AG09309 (cell line): ENCODE data around the gene GDI1.

Experiments used
- DNase-seq: peaks from one replicate; pipeline ENCODE4 v3.0.0-alpha.2; 2010; ENCODE audit warnings: low read depth
- H3K4me3 ChIP-seq: 2 replicates; pipeline ENCODE4 v1.5.1; 2011; ENCODE audit warnings: mild to moderate bottlenecking, low read depth, low read length, moderate library complexity; ENCODE audit not compliant: control insufficient read depth
- CTCF ChIP-seq: IDR thresholded peaks from 2 replicates; pipeline ENCODE4 v1.5.1; 2011; ENCODE audit warnings: mild to moderate bottlenecking, low read depth, low read length, inconsistent platforms; ENCODE audit not compliant: insufficient read depth, control insufficient read depth; ENCODE audit errors: missing control alignments

GDI1 gene

DNA sequence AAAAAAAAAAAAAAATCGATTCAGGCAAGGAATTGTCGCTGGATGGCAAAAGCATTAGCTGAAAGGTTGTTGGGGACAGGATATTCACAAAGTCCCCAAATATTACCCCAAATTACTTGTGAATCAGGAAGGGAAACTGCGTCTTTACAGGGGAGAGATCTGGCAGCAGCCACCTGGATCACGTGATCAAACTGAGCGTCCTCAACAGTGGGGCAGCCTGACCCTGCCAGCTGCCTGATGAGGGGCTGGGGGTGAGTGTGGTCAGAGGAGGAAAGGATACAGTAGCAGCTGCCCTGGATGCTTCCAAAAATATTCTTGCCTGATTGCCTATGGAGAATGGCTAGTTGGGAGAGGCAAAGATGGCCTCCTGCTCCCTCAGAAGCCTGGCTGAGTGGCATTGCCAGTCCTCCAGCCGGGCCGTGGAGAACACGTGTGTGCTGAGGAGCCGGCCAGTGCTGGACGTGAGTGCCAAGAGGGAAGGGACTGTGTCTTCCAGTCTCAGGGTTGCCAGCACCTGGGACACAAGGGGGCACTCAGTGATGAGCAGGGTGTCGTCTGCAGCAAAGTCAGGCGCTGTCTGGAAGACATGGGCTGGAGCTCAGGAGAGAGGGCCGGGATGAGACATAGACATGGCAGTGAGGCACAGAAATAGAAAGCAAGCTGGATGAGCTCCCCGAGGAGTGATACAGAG is 45.1 kb downstream of the GDI1 start:
- no peak for DNase-seq
- no peak for TF ChIP-seq CTCF
- no peak overlapping the region for H3K4me3 ChIP-seq

DNA sequence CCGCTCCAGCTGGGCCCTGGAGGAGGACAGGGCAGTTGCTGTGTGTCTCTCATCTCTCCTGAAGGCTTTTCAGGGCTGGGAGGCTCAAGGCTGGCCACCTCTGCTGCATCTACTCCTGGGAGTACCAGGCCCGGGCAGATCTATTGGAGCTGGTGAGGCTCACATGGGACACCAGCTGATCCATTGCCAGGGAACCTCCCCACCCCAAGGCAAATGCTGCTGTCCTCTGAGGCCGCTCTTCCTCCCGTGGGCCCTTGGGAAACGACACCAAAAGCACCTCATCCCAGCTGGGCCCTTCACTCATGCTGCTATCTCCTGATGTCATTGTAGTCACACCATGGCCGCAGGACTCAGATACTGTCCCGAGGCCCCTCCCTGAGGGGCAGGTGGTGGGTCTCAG is 45.8 kb downstream of the GDI1 start:
- DNase-seq: no peak
- TF ChIP-seq CTCF: no peak
- H3K4me3 ChIP-seq: no peak overlapping the region

DNA sequence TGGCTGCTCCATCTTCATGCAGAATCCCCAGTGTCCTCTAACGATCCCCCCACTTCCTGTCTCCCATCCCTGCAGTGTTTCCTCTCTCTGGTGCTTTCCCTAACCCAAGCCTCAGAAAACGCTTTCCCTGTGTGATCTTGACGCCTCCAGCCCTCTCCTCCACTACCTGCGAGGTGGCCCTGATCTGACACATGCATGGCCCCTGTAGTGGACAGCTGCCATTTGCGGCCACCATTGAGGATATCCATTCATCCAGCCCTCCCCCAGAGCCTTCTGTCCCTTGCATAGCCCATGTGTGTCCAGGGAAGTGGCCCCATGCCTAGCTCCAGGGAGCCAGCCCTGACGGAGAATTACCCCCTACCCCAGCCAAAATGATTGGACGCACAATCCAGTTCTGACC is 46.4 kb downstream of the GDI1 start:
- no peak for TF ChIP-seq CTCF
- no peak for DNase-seq
- H3K4me3 ChIP-seq: no peak overlapping the region

DNA sequence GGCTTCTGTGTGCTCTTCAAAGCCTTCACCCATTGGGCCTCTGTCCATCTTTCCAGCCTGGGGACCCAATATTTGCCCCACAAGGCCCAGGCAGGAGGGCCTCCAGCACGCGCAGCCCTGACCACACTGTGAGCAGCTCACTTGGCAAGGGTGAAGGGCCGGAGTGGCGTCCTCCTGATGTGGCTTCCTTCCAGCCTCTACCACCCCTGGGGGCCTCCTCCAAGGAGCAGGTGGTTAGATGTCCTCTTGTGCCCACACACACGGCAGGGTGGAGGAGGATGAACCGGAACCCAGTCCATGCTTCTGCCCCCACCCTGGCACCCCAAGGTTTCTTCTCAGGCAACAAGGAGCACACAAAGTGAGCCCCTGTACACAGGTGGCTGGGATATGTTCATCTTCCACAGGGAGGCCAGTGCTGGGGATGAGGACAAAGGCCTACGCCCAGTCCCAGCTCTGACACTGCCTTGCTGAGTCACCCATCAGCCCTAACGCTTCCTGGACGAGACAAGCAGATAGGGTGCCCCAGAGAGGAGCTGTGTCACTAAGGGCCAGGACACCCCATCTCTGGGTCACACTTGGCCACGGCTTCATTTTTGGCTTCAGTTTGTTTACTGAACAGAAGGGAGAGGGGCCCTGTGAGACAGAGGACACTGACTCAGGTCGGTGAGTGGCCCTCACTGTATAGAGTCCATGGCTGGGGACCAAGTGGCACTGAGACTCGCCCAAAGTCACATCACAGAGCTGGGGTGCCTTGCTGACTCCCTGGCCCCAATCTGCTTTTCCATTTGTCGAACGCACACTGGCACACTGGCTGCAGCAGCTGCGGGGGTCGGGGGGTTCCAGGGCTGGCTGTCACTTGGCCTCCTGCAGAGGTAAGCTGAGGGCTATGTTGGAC is 47.5 kb downstream of the GDI1 start:
- no peak for TF ChIP-seq CTCF
- DNase-seq: no peak

DNA sequence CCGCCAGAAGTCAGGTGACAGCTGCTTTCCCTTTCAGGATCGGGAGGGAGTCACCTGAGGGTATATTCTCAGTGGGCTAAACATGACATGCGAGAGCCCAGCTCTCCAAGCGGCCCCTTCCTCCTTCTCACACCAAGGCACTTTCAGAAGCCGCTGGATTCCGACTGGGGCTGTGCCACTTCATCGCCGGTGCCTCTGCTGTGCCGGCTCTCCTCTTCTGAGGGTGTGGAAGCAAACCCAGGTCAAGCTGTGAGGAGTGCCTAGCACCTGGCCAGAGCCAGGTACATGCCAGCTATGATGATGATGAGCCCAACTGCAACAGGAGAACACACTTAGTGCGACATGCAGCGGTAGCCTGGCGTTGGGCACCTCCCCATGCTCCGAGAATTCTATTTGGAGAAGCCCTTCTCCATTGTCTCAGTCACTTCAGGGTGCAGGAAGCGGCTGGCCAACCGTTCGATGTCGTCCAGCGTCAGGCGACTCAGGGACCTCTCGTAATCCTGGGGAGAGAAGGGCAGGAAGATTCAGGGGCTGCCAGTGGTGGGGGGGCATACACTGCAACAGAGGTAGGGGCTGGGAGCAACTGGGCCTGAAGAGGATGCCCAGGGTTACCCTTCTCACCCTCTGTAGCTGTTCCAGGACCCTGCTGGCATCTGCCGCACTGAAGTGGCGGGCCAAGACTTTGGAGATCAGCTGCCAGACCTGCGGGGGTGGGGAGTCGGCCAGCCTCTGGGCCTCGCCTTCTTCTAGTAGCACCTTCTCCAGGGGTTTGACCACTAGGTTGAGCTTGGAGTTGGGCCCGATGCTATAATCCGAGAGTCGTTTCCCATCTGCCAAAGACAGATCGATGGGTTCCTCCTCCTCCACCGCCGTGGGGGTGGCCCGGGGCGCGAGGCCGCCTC is 48.4 kb downstream of the GDI1 start:
- H3K4me3 ChIP-seq: peak overlapping the region; percentile 56
- TF ChIP-seq CTCF: no peak
- DNase-seq: no peak

More for the DNA sequence above, 47.5 kb downstream of the GDI1 start:
- no peak overlapping the region for H3K4me3 ChIP-seq

GRCh38 chrX:154486052-154486395 is 49.1 kb downstream of the GDI1 start:
- H3K4me3 ChIP-seq: peak overlapping the region; percentile 56
- no peak for DNase-seq
- TF ChIP-seq CTCF: no peak
